GM18519 (cell line): ENCODE results near the gene KLHL22.
"Not testable (repeated sequence)": the region's sequence is repeated elsewhere in the genome, so short reads cannot be mapped to it uniquely, and the experiment has no call there.

ENCODE experiments used
- ATAC-seq: cut with Tn5 transposase; IDR thresholded peaks from one replicate; pipeline ENCODE4 v1.9.1; 2021; ENCODE audit warnings: mild to moderate bottlenecking, moderate library complexity; ENCODE audit not compliant: unreplicated experiment, low FRiP score

KLHL22 gene

GRCh38 chr22:20471126-20471833 lies 24.3 kb downstream of the KLHL22 start:
- no peak for ATAC-seq

- not testable (repeated sequence) for ATAC-seq
Measured at GRCh38 chr22:20470525-20470924, 25.1 kb downstream of the KLHL22 start.

GRCh38 chr22:20469110-20469868 lies 26.3 kb downstream of the KLHL22 start:
- no peak for ATAC-seq

- no peak for ATAC-seq
Measured at GRCh38 chr22:20466659-20467379, 28.8 kb downstream of the KLHL22 start.

GRCh38 chr22:20465759-20466077 lies 29.9 kb downstream of the KLHL22 start:
- no peak for ATAC-seq

GRCh38 chr22:20464912-20465758 lies 30.5 kb downstream of the KLHL22 start:
- no peak for ATAC-seq

- no peak for ATAC-seq
Measured at GRCh38 chr22:20464096-20464614, 31.4 kb downstream of the KLHL22 start.

GRCh38 chr22:20463324-20464095 lies 32.1 kb downstream of the KLHL22 start:
- ATAC-seq, result no peak

GRCh38 chr22:20459862-20460261 lies 35.7 kb downstream of the KLHL22 start:
- ATAC-seq, result no peak

GRCh38 chr22:20459152-20459542 lies 36.4 kb downstream of the KLHL22 start:
- ATAC-seq, result no peak

GRCh38 chr22:20458530-20459151 lies 37.0 kb downstream of the KLHL22 start:
- no peak for ATAC-seq

- no peak for ATAC-seq
Measured at GRCh38 chr22:20457506-20458240, 37.9 kb downstream of the KLHL22 start.

- no peak for ATAC-seq
Measured at GRCh38 chr22:20456722-20457076, 38.9 kb downstream of the KLHL22 start.

GRCh38 chr22:20456064-20456721 lies 39.4 kb downstream of the KLHL22 start:
- ATAC-seq, result no peak

GRCh38 chr22:20455709-20456063 lies 39.9 kb downstream of the KLHL22 start:
- no peak for ATAC-seq

- no peak for ATAC-seq
Measured at GRCh38 chr22:20453222-20453621, 42.4 kb downstream of the KLHL22 start.

GRCh38 chr22:20451920-20452319 lies 43.7 kb downstream of the KLHL22 start:
- ATAC-seq, result no peak

- not testable (repeated sequence) for ATAC-seq
Measured at GRCh38 chr22:20451129-20451778, 44.3 kb downstream of the KLHL22 start.
